ENCODE data around the gene FGF11. TPM values are rescaled to one million over a fixed set of nuclear protein-coding genes. Genes with fewer than 3 reads are reported as not detected.

The FGF11 gene
- total and polyA plus RNA-seq, 2 of the 13 experiments (the other 11 are each of a cell fraction or from before 2014, with no cell fraction given), result 0.20 to 7.6 TPM

- TF ChIP-seq HOXA3 (CRISPR knock-in tag; IDR thresholded peaks at IDR 0.05) (peak; percentile 79; the same call in 1 of the 2 replicates), GATAD1 (CRISPR knock-in tag; IDR thresholded peaks at IDR 0.05) (no peak), STAG1 (CRISPR knock-in tag; IDR thresholded peaks at IDR 0.05) (peak; percentile 34), TBP (CRISPR knock-in tag; IDR thresholded peaks at IDR 0.05) (no peak), ARID5B (CRISPR knock-in tag; IDR thresholded peaks at IDR 0.05) (no peak), ZNF138 (CRISPR knock-in tag; IDR thresholded peaks at IDR 0.05; ENCODE audit: low read depth) (no peak), ZFX (CRISPR knock-in tag; IDR thresholded peaks at IDR 0.05; ENCODE audit: low read depth) (no peak), BRCA1 (CRISPR knock-in tag; IDR thresholded peaks at IDR 0.05) (no peak), ZZZ3 (CRISPR knock-in tag; IDR thresholded peaks at IDR 0.05; ENCODE audit: borderline replicate concordance) (peak; percentile 74; the same call in 1 of the 2 replicates), ZFP62 (CRISPR knock-in tag; IDR thresholded peaks at IDR 0.05) (no peak), IRF2 (CRISPR knock-in tag; IDR thresholded peaks at IDR 0.05) (no peak), ZNF431 (CRISPR knock-in tag; IDR thresholded peaks at IDR 0.05; ENCODE audit: borderline replicate concordance, low read depth) (0 out of 2 replicates have a peak, but pooled peaks have one; percentile 51), SMAD9 (CRISPR knock-in tag; IDR thresholded peaks at IDR 0.05) (no peak), TCF7 (IDR thresholded peaks at IDR 0.05; ENCODE audit: low read depth) (no peak), HDAC1 (CRISPR knock-in tag; IDR thresholded peaks at IDR 0.05) (no peak), ZNF557 (CRISPR knock-in tag; IDR thresholded peaks at IDR 0.05) (no peak), ZNF790 (CRISPR knock-in tag; IDR thresholded peaks at IDR 0.05; ENCODE audit: borderline replicate concordance) (peak; percentile 66; the same call in 1 of the 2 replicates), ZSCAN5A (CRISPR knock-in tag; IDR thresholded peaks at IDR 0.05; ENCODE audit: borderline replicate concordance) (peak; percentile 70; the same call in 1 of the 2 replicates)
- TF ChIP-seq, protein P1, sequence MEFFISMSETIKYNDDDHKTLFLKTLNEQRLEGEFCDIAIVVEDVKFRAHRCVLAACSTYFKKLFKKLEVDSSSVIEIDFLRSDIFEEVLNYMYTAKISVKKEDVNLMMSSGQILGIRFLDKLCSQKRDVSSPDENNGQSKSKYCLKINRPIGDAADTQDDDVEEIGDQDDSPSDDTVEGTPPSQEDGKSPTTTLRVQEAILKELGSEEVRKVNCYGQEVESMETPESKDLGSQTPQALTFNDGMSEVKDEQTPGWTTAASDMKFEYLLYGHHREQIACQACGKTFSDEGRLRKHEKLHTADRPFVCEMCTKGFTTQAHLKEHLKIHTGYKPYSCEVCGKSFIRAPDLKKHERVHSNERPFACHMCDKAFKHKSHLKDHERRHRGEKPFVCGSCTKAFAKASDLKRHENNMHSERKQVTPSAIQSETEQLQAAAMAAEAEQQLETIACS (CRISPR knock-in tag; IDR thresholded peaks at IDR 0.05), result no peak
- TF ChIP-seq, protein P2, sequence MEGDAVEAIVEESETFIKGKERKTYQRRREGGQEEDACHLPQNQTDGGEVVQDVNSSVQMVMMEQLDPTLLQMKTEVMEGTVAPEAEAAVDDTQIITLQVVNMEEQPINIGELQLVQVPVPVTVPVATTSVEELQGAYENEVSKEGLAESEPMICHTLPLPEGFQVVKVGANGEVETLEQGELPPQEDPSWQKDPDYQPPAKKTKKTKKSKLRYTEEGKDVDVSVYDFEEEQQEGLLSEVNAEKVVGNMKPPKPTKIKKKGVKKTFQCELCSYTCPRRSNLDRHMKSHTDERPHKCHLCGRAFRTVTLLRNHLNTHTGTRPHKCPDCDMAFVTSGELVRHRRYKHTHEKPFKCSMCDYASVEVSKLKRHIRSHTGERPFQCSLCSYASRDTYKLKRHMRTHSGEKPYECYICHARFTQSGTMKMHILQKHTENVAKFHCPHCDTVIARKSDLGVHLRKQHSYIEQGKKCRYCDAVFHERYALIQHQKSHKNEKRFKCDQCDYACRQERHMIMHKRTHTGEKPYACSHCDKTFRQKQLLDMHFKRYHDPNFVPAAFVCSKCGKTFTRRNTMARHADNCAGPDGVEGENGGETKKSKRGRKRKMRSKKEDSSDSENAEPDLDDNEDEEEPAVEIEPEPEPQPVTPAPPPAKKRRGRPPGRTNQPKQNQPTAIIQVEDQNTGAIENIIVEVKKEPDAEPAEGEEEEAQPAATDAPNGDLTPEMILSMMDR (CRISPR knock-in tag; IDR thresholded peaks at IDR 0.05), result peak; percentile 61
- TF ChIP-seq, protein P3, sequence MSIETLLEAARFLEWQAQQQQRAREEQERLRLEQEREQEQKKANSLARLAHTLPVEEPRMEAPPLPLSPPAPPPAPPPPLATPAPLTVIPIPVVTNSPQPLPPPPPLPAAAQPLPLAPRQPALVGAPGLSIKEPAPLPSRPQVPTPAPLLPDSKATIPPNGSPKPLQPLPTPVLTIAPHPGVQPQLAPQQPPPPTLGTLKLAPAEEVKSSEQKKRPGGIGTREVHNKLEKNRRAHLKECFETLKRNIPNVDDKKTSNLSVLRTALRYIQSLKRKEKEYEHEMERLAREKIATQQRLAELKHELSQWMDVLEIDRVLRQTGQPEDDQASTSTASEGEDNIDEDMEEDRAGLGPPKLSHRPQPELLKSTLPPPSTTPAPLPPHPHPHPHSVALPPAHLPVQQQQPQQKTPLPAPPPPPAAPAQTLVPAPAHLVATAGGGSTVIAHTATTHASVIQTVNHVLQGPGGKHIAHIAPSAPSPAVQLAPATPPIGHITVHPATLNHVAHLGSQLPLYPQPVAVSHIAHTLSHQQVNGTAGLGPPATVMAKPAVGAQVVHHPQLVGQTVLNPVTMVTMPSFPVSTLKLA (IDR thresholded peaks at IDR 0.05), result no peak
Observed at GRCh38 chr17:7484919-7485377, 45.6 kb downstream of the FGF11 start (continued).

All from HepG2 (cell line).